Measurements from ENCODE around the gene NXPE1.

- TF ChIP-seq GATA2 (IDR thresholded peaks at IDR 0.05; ENCODE audit: low read depth, low read length), result no peak
- TF ChIP-seq GATA3 (IDR thresholded peaks at IDR 0.05; ENCODE audit: low read depth, low read length), result no peak
These were observed 80.9 kb downstream of the NXPE1 start for GRCh38 chr11:114478768-114479167.

All from SH-SY5Y (cell line).